IPS-11a (cell line): Measurements from ENCODE around the gene SLC35F2.

ENCODE experiments used
- H3K4me3 ChIP-seq: one replicate; pipeline ENCODE4 v1.5.1; 2013; ENCODE audit warnings: low read depth, low read length, control low read depth

SLC35F2 gene

DNA sequence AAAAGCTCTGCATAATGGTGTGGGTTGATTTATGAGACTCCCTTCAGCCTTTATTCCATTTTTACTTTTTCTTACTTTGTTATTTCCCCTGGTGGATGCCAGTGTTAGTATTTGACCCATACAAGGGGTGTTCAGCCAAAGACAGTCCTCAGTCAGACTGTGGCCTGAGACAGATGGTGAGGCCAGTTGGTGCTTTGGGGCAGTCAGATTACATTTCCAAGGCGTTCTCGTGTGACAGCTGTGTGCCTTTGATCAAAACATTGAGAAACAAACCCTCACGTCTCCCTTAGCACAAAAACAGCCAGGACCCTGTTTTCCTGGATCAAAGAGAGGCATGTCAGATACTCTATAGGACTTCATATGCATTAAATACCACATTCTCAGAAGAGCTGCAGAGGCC, 115.4 kb downstream of the SLC35F2 start:
- H3K4me3 ChIP-seq, result no peak overlapping the region

DNA sequence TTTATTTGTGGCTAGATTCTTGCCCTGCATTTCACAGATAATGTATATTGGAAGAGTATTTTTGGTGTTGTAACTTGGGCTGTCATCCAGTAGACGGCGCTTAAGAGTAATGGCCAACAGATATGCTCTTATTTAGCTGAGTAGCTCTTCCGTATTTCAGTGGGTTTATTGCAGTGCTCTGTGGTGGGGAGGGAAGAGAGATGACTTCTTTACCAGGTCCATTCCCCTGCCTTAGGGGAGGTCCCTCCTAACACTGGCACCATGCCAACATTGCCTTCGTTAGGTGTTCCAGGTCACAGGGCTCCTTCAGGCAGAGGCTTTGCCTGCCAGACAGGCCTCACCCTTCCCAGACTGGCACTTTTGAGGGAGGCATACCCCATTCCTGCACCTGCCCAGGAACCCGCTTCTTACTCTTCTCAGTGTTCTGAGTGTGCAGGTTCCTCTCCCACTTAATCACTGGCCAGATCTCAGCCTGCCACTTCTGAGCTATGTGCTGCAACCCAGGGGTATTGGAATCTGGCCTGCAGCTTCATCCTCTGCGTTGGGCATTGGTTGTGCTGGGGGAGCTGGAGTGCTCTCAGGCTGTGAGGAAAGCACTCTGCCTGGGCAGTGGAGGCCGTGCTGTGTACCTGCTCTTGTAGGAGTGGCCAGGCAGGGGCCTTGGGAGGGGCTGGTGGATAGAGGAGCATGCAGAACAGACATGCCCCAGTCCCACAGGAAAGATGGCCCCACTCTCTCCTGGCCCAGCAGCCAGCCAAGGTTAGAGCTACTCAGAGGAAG, 117.4 kb downstream of the SLC35F2 start:
- no peak overlapping the region for H3K4me3 ChIP-seq
